ENCODE data around the gene SND1.

Gene SND1

DNA sequence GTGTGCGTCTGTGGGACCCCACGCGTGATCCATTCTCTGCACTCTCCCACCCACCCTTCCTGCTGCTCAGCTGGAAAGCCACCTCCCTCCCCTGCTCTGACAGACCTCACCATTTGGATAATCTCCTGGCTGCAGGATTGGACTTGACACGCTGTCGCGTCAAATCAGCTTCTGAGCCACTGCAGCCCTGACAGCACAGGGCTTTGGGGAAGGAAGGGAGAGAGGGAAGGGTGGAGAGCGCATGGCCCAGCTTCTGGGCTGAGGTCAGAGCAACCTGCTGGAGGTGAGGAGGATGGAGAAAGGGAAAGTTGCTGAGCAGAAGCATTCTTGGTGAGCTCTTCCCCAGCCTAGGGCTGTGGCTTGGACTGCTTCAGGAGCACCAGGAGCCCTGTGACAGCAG is 428.2 kb downstream of the SND1 start (continued):
- no peak for TF ChIP-seq ZNF280D (tag by site-specific recombination; IDR thresholded peaks at IDR 0.05)

- Histone ChIP-seq H3K27ac (ENCODE audit: extremely low read depth, low read depth, low read length) (no peak overlapping the region), H3K4me3 (ENCODE audit: low read depth, low read length) (no peak overlapping the region), H3K4me1 (ENCODE audit: control insufficient read depth, insufficient read depth, low read length) (no peaks in the 10 kb centered on the region), H3K9me3 (ENCODE audit: control insufficient read depth, insufficient read depth, low read depth, low read length) (no peaks in the 10 kb centered on the region), H3K36me3 (ENCODE audit: control insufficient read depth in 2 of 2, insufficient read depth in 1 of 2, low read length in 2 of 2) (peaks cover 0 to 41% of the 10 kb centered on the region in 2 experiments; a peak in 2 of 3 replicates)
- TF ChIP-seq, protein P1, sequence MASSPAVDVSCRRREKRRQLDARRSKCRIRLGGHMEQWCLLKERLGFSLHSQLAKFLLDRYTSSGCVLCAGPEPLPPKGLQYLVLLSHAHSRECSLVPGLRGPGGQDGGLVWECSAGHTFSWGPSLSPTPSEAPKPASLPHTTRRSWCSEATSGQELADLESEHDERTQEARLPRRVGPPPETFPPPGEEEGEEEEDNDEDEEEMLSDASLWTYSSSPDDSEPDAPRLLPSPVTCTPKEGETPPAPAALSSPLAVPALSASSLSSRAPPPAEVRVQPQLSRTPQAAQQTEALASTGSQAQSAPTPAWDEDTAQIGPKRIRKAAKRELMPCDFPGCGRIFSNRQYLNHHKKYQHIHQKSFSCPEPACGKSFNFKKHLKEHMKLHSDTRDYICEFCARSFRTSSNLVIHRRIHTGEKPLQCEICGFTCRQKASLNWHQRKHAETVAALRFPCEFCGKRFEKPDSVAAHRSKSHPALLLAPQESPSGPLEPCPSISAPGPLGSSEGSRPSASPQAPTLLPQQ (tag by site-specific recombination; IDR thresholded peaks at IDR 0.05): no peak
- TF ChIP-seq ZNF473 (tag by site-specific recombination; IDR thresholded peaks at IDR 0.05): no peak
- no peak for TF ChIP-seq ZNF366 (tag by site-specific recombination; conservative IDR thresholded peaks at IDR 0.05)
- TF ChIP-seq ZNF132 (tag by site-specific recombination; IDR thresholded peaks at IDR 0.05; ENCODE audit: borderline replicate concordance): no peak
- TF ChIP-seq ZNF157 (tag by site-specific recombination; IDR thresholded peaks at IDR 0.05): no peak
- TF ChIP-seq ZNF610 (tag by site-specific recombination; IDR thresholded peaks at IDR 0.05; ENCODE audit: borderline replicate concordance): no peak
- TF ChIP-seq ZNF335 (tag by site-specific recombination; conservative IDR thresholded peaks at IDR 0.05): no peak
- TF ChIP-seq ZNF19 (tag by site-specific recombination; IDR thresholded peaks at IDR 0.05; ENCODE audit: low read depth): no peak
- TF ChIP-seq OVOL3 (tag by site-specific recombination; IDR thresholded peaks at IDR 0.05): no peak
- TF ChIP-seq ZBTB11 (tag by site-specific recombination; conservative IDR thresholded peaks at IDR 0.05; ENCODE audit: low read depth): no peak
- no peak for TF ChIP-seq ZNF660 (tag by site-specific recombination; IDR thresholded peaks at IDR 0.05)
- TF ChIP-seq, protein P2, sequence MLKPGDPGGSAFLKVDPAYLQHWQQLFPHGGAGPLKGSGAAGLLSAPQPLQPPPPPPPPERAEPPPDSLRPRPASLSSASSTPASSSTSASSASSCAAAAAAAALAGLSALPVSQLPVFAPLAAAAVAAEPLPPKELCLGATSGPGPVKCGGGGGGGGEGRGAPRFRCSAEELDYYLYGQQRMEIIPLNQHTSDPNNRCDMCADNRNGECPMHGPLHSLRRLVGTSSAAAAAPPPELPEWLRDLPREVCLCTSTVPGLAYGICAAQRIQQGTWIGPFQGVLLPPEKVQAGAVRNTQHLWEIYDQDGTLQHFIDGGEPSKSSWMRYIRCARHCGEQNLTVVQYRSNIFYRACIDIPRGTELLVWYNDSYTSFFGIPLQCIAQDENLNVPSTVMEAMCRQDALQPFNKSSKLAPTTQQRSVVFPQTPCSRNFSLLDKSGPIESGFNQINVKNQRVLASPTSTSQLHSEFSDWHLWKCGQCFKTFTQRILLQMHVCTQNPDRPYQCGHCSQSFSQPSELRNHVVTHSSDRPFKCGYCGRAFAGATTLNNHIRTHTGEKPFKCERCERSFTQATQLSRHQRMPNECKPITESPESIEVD (tag by site-specific recombination; IDR thresholded peaks at IDR 0.05): no peak
- TF ChIP-seq HOXD13 (CRISPR knock-in tag; IDR thresholded peaks at IDR 0.05; ENCODE audit: borderline replicate concordance): no peak
- TF ChIP-seq, protein P3, sequence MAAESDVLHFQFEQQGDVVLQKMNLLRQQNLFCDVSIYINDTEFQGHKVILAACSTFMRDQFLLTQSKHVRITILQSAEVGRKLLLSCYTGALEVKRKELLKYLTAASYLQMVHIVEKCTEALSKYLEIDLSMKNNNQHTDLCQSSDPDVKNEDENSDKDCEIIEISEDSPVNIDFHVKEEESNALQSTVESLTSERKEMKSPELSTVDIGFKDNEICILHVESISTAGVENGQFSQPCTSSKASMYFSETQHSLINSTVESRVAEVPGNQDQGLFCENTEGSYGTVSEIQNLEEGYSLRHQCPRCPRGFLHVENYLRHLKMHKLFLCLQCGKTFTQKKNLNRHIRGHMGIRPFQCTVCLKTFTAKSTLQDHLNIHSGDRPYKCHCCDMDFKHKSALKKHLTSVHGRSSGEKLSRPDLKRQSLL (tag by site-specific recombination; IDR thresholded peaks at IDR 0.05): no peak
- no peak for TF ChIP-seq BCL11A (tag by site-specific recombination; IDR thresholded peaks at IDR 0.05; ENCODE audit: low read depth)
- no peak for TF ChIP-seq MYNN (tag by site-specific recombination; IDR thresholded peaks at IDR 0.05; ENCODE audit: borderline replicate concordance)
- TF ChIP-seq ZNF114 (tag by site-specific recombination; IDR thresholded peaks at IDR 0.05): no peak
- ChIA-PET CTCF (no interaction called here), POLR2A (no interaction called here)
Observed at GRCh38 chr7:128081351-128081750, 429.4 kb downstream of the SND1 start.
